GM12892 (cell line): ENCODE results near the gene LPGAT1.

Experiments used
- POLR2A ChIP-seq: IDR thresholded peaks from 2 replicates; pipeline ENCODE4 v1.6.1; 2011; ENCODE audit warnings: low read depth, low read length, control low read depth
- POLR2AphosphoS5 ChIP-seq: IDR thresholded peaks from 2 replicates; pipeline ENCODE4 v1.6.1; 2011; ENCODE audit warnings: low read depth, low read length, control low read depth
- TAF1 ChIP-seq: IDR thresholded peaks from 2 replicates; pipeline ENCODE4 v1.6.1; 2011; ENCODE audit warnings: low read depth, mild to moderate bottlenecking, control low read depth, low read length, borderline replicate concordance

DNA sequence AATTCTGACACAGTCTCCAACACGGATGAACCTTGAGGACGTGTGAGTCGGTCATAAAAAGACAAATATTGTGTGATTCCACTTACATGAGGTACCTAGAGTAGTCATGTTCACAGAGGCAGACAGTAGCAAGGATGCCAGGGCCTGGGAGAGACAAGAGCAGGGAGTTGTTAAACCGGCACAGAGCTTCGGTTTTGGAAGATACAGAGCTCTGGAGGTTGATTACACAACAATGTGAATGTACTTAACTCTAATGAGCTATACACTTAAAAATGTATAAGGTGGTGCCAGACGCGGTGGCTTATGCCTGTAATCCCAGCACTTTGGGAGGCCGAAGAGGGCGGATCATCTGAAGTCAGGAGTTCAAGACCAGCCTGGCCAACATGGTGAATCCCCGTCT, 117.3 kb downstream of the LPGAT1 start:
- no peak for TF ChIP-seq POLR2A
- no peak for TF ChIP-seq POLR2AphosphoS5
- TF ChIP-seq TAF1: no peak
